Parietal lobe (tissue), 2 donors: Measurements from ENCODE around the gene FRG2C. TPM values are rescaled to one million over a fixed set of nuclear protein-coding genes. Genes with fewer than 3 reads are reported as not detected.

ENCODE experiments used
- small RNA-seq: library from RNA; depleted of rRNA; stranded (forward); fragments of <200 nt; gene quantifications from one replicate; pipeline ENCODE3, GENCODE V24; 2014; ENCODE audit warnings: low replicate concordance
- total RNA-seq: library from RNA; depleted of rRNA; stranded (reverse); fragments of >200 nt; gene quantifications from one replicate; pipeline ENCODE4 v1.2.3, GENCODE V29; 2014

FRG2C gene
- total RNA-seq, result not detected

DNA sequence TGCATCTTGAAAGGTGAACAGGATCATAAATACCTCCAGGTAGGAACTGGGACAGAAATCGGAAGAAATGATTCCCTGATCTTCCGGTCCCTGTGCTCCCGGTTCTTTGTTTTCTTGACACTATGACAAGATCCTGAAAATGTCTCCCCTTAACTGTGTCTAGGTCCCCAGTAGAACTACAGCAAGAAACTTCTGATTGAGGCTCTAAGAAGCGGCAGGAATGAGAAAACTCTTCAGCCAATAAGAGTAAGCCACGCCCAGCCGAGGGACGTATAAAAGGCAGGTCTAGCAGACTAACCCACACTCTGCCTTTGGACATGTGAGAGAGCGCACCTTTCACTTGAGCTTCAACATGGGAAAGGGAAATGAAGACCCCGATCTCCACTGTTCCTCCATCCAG is at the start of gene FRG2C:
TSS of gene FRG2C (plus strand) at position 301 of the 400 bp plus-strand sequence. CDS start at position 353, 52 bp downstream.

Small RNA genes lying within 50 kb of the gene (small RNA-seq; reads per million reads assigned to genes)
- not detected for gene AC108724.2

Other genes with a start within 250 kb of the FRG2C start
- gene ZNF717, start 121.2 kb downstream of the FRG2C start, total RNA-seq, result 45.1 TPM